Vagina (tissue), 2 donors: Measurements from ENCODE around the gene MMGT1.

ENCODE experiments used
- CTCF ChIP-seq, 3 experiments: fragments of 450-650 bp in 2 of 3; fragments of 200-600 bp in 1 of 3; sonication (generic) in 1 of 3; IDR thresholded peaks; one replicate each; pipeline ENCODE4 v1.5.1; 2017 to 2019; ENCODE audit warnings: antibody characterized with exemption in 3 of 3, mild to moderate bottlenecking in 2 of 3, moderate library complexity in 2 of 3
- POLR2A ChIP-seq, 2 donors: fragments of 450-650 bp; IDR thresholded peaks; one replicate each; pipeline ENCODE4 v1.6.1; 2017; ENCODE audit warnings: antibody characterized with exemption in 2 of 2, mild to moderate bottlenecking in 2 of 2, moderate library complexity in 2 of 2

DNA sequence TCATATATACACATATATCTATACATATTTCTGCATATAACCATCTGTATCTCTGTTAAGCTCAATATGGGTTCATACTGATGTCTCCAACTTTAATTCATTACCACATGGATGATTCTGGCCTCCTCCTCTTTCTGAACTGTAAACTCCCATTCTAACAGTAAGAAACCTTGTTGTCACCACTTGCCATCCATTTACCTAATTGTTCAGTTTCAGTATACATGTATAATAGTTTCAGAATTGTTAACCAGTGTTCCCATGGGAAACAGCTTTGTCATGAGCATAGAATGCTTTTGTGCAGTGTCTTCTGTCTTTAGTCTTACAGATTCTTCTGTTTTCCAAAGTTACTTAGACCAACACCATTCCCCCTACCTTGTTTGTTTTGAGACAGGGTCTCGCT, 47.4 kb upstream of the MMGT1 start:
- TF ChIP-seq POLR2A (IDR thresholded peaks at IDR 0.05) (no peak), CTCF (IDR thresholded peaks at IDR 0.05) (no peak)
